Measurements from ENCODE around the gene PHLPP1. TPM values are rescaled to one million over a fixed set of nuclear protein-coding genes. Genes with fewer than 3 reads are reported as not detected.
A peak's percentile ranks its signal among the peaks of the same experiment; 100 is the strongest.

Gene PHLPP1
- total and polyA plus RNA-seq, 2 of the 4 experiments (the other 2 are of a cell fraction), result 3.3 to 3.6 TPM

- Histone ChIP-seq H3K23ac (ENCODE audit: low read depth, low read length) (no peak overlapping the region), H4K91ac (ENCODE audit: insufficient read depth, low read depth, low read length) (no peak overlapping the region), H3K27ac (ENCODE audit: insufficient read depth, low read length) (no peak overlapping the region), H3K9me3 (ENCODE audit: control insufficient read depth, insufficient read depth, low read length) (no peaks in the 10 kb centered on the region), H3K4me1 (ENCODE audit: control insufficient read depth, insufficient read depth, low read length) (peaks cover 5% of the 10 kb centered on the region; the same call in 1 of the 2 replicates), H3K14ac (replicated peaks; ENCODE audit: low read depth, low read length) (no peak overlapping the region), H2BK5ac (ENCODE audit: low read depth, low read length, poor library complexity, severe bottlenecking) (no peak overlapping the region), H4K8ac (ENCODE audit: low read depth in 2 of 2, low read length in 2 of 2) (no peak overlapping the region), H3K9me1 (ENCODE audit: insufficient read depth, low read length) (no peaks in the 10 kb centered on the region), H3K4me3 (ENCODE audit: insufficient read depth, low read depth, low read length) (no peak overlapping the region), H4K5ac (ENCODE audit: low read depth, low read length) (no peak overlapping the region), H3K9ac (ENCODE audit: low read depth, low read length) (no peak overlapping the region), H3K4me2 (ENCODE audit: low read depth, low read length) (no peak overlapping the region), H2AFZ (replicated peaks; ENCODE audit: low read length, poor library complexity) (no peak overlapping the region), H2BK120ac (ENCODE audit: low read depth, low read length) (no peak overlapping the region), H3K4ac (ENCODE audit: low read depth, low read length) (no peak overlapping the region), H3K79me1 (ENCODE audit: low read depth in 1 of 2, low read length in 2 of 2) (no peaks in the 10 kb centered on the region), H4K20me1 (ENCODE audit: insufficient read depth, low read length) (no peaks in the 10 kb centered on the region), H2AK9ac (replicated peaks; ENCODE audit: low read depth, low read length, poor library complexity) (no peak overlapping the region), H3K18ac (ENCODE audit: low read depth, low read length) (no peak overlapping the region), H2AK5ac (ENCODE audit: low read depth, low read length) (no peak overlapping the region), H3K36me3 (ENCODE audit: control insufficient read depth, insufficient read depth, low read length) (no peaks in the 10 kb centered on the region), H3K27me3 (ENCODE audit: control insufficient read depth, insufficient read depth, low read length) (peaks cover 3% of the 10 kb centered on the region; the same call in 1 of the 2 replicates), H2BK20ac (ENCODE audit: low read depth, low read length) (no peak overlapping the region), H3K56ac (ENCODE audit: extremely low read depth, insufficient read depth, low read length) (no peak overlapping the region), H2BK15ac (ENCODE audit: low read depth, low read length) (no peak overlapping the region)
- intact Hi-C loops (cut with micrococcal nuclease), result loop anchor here (10.0 kb wide), 1 partner anchor 526 kb away; the partner anchor contains the start of genes PIGN and RELCH
- ChIA-PET CTCF (interaction anchor here (0.6 to 1.9 kb wide), 3 partner anchors 98 to 272 kb away, joined by 3 to 13 read pairs (median 8); no protein-coding TSS in a partner anchor), POLR2A (ENCODE audit: unreplicated experiment) (no interaction called here)
- DNase-seq (peak; percentile 33), ATAC-seq (ENCODE audit: low read depth) (no peak)
- dilution Hi-C loops (cut with HindIII; ENCODE audit: low sequenced_read_pairs, unreplicated experiment), result no loop called here
- in situ Hi-C loops (cut with MboI; ENCODE audit: low sequenced_read_pairs), result loop anchor here (5.0 to 25.0 kb wide), 2 partner anchors 272 to 523 kb away; partner anchors contain the start of genes PIGN and RELCH
- TF ChIP-seq CTCF (conservative IDR thresholded peaks at IDR 0.05; ENCODE audit: low read depth, low read length), result 0 out of 2 replicates have a peak, but pooled peaks have one; percentile 3
- TF ChIP-seq CHD1 (IDR thresholded peaks at IDR 0.05; ENCODE audit: low read depth, low read length), result no peak
- no TSS peak for BruUV-seq (replicated peaks)
Observed at GRCh38 chr18:62710417-62710816, 4.9 kb upstream of the PHLPP1 start.

All from IMR-90 (cell line).